ENCODE results near the gene SPAM1. TPM values are rescaled to one million over a fixed set of nuclear protein-coding genes. Genes with fewer than 3 reads are reported as not detected.

SPAM1 gene
- total RNA-seq, 8 experiments from 2014 or later, result 0.14 to 0.28 (median 0.17) TPM; not detected in 5

GRCh38 chr7:124009321-124009720 is 84.3 kb downstream of the SPAM1 start:
- WGBS, 10 experiments, result 29 to 100% (median 96%) methylated on average over 2 of the region's 2 CpGs; no CpG with 5 or more reads in 4 of the 10 experiments
- Histone ChIP-seq H3K4me3 (no peak overlapping the region), H3K4me1 (replicated peaks in 1 of 2) (no peaks in the 10 kb centered on the region), H3K27ac (no peak overlapping the region)
- ATAC-seq (replicated peaks in 6 of 8), result no peak
- in situ Hi-C loops (cut with MboI; ENCODE audit: low pct_unique_long_range_greater_than_20kb in 2 of 9, low sequenced_read_pairs in 9 of 9, unreplicated experiment in 9 of 9), result no loop called here

Other genes starting within 250 kb of the SPAM1 start
- 10 to 100 TPM; 18.8 to 35.6 (median 27.1) TPM for gene WASL, start 176.2 kb upstream of the SPAM1 start, total RNA-seq
- under 1 TPM in 1 of 8 experiments, not detected in 7; 0.24 TPM for gene HYAL4, start 80.1 kb upstream of the SPAM1 start, total RNA-seq
- 1 to 10 TPM in 3 of 8 experiments, under 1 TPM in 3, not detected in 2; 0.57 to 2.6 (median 0.96) TPM for gene TMEM229A, start 107.8 kb downstream of the SPAM1 start, total RNA-seq

Measured in motor neuron (in vitro differentiated cells).